ENCODE measurements around the gene TNFRSF4. TPM values are rescaled to one million over a fixed set of nuclear protein-coding genes. Genes with fewer than 3 reads are reported as not detected.

Gene TNFRSF4
- total RNA-seq, 4 donors from 2014 or later, result 0.39 to 3.7 (median 0.97) TPM

GRCh38 chr1:1199961-1200875 lies 13.7 kb downstream of the TNFRSF4 start:
- H3K27ac ChIP-seq, result no peak overlapping the region

GRCh38 chr1:1199141-1199960 lies 14.6 kb downstream of the TNFRSF4 start:
- Histone ChIP-seq H3K4me1 (peaks cover 0 to 12% (median 3%) of the 10 kb centered on the region in 4 donors), H3K36me3 (no peaks in the 10 kb centered on the region), H3K4me3 (no peak overlapping the region), H3K27me3 (peaks cover 0 to 33% of the 10 kb centered on the region in 2 donors), H3K9me3 (peaks cover 0 to 18% (median 3%) of the 10 kb centered on the region in 4 donors), H3K27ac (no peak overlapping the region)
- no peak for TF ChIP-seq POLR2A (IDR thresholded peaks at IDR 0.05)
- no peak for TF ChIP-seq EP300 (IDR thresholded peaks at IDR 0.05)
- TF ChIP-seq CTCF (IDR thresholded peaks at IDR 0.05), result no peak
- 82 to 83% methylated on average over 14 to 22 of the region's 22 CpGs for WGBS, 2 donors
- DNase-seq (ENCODE audit: low spot score in 2 of 2), result no peak

More at GRCh38 chr1:1199961-1200875, 13.7 kb downstream of the TNFRSF4 start:
- Histone ChIP-seq H3K27me3 (peaks cover 0 to 42% of the 10 kb centered on the region in 2 donors), H3K4me3 (no peak overlapping the region), H3K9me3 (peaks cover 0 to 10% (median 0%) of the 10 kb centered on the region in 4 donors), H3K36me3 (no peaks in the 10 kb centered on the region), H3K4me1 (peaks cover 0 to 12% (median 3%) of the 10 kb centered on the region in 4 donors)
- 76 to 85% methylated on average over 19 to 25 of the region's 31 CpGs for WGBS, 2 donors
- TF ChIP-seq POLR2A (IDR thresholded peaks at IDR 0.05), result no peak
- no peak for TF ChIP-seq EP300 (IDR thresholded peaks at IDR 0.05)
- TF ChIP-seq CTCF (IDR thresholded peaks at IDR 0.05), result no peak
- DNase-seq (ENCODE audit: low spot score in 2 of 2), result no peak

- peaks cover 0 to 25% of the 10 kb centered on the region in 2 donors for H3K27me3 ChIP-seq
- no peak for DNase-seq (ENCODE audit: low spot score in 2 of 2)
- no peaks in the 10 kb centered on the region for H3K36me3 ChIP-seq
- H3K4me1 ChIP-seq, result peaks cover 0 to 12% (median 3%) of the 10 kb centered on the region in 4 donors
- H3K4me3 ChIP-seq, result no peak overlapping the region
- H3K27ac ChIP-seq, result no peak overlapping the region
- peaks cover 0 to 26% (median 3%) of the 10 kb centered on the region in 4 donors for H3K9me3 ChIP-seq
- 67 to 74% methylated on average over 10 to 20 of the region's 23 CpGs for WGBS, 2 donors
- TF ChIP-seq EP300 (IDR thresholded peaks at IDR 0.05) (no peak), POLR2A (IDR thresholded peaks at IDR 0.05) (no peak), CTCF (IDR thresholded peaks at IDR 0.05) (no peak)
Observed at GRCh38 chr1:1198423-1199140, 15.4 kb downstream of the TNFRSF4 start.

GRCh38 chr1:1197551-1198422 lies 16.2 kb downstream of the TNFRSF4 start:
- DNase-seq (ENCODE audit: low spot score in 2 of 2), result no peak
- Histone ChIP-seq H3K36me3 (no peaks in the 10 kb centered on the region), H3K4me3 (no peak overlapping the region), H3K9me3 (peaks cover 0 to 34% (median 3%) of the 10 kb centered on the region in 4 donors), H3K27me3 (peaks cover 0 to 17% of the 10 kb centered on the region in 2 donors), H3K27ac (no peak overlapping the region), H3K4me1 (peaks cover 0 to 12% (median 3%) of the 10 kb centered on the region in 4 donors)
- TF ChIP-seq EP300 (IDR thresholded peaks at IDR 0.05), result no peak
- TF ChIP-seq CTCF (IDR thresholded peaks at IDR 0.05), result no peak
- no peak for TF ChIP-seq POLR2A (IDR thresholded peaks at IDR 0.05)
- 92 to 96% methylated on average over 19 to 24 of the region's 48 CpGs for WGBS, 2 donors

Data from tibial nerve (tissue), 4 donors.